C1 segment of cervical spinal cord (tissue), 14 donors: ENCODE results near the gene STX1A.

Source experiments
- DNase-seq, 14 donors: peaks; one replicate each; lab custom pipeline; 2025; lab: John Stamatoyannopoulos, UW

STX1A gene

GRCh38 chr7:73652541-73652949 lies 66.9 kb downstream of the STX1A start:
- DNase-seq: no peak

- DNase-seq: no peak
Measured at GRCh38 chr7:73650524-73650923, 68.9 kb downstream of the STX1A start.

GRCh38 chr7:73649576-73649975 lies 69.9 kb downstream of the STX1A start:
- DNase-seq: no peak
